ENCODE measurements around the gene PTPRM.

GRCh38 chr18:8231316-8231715 is 664.2 kb downstream of the PTPRM start:
- TF ChIP-seq CTCF (conservative IDR thresholded peaks at IDR 0.05; ENCODE audit: low read depth in 2 of 2) (no peak), POLR2AphosphoS5 (IDR thresholded peaks at IDR 0.05; ENCODE audit: low read depth) (no peak), EZH2 (IDR thresholded peaks at IDR 0.05; ENCODE audit: low read depth, unreplicated experiment) (no peak), JUNB (IDR thresholded peaks at IDR 0.05; ENCODE audit: unreplicated experiment) (no peak), EZH2phosphoT487 (IDR thresholded peaks at IDR 0.05; ENCODE audit: unreplicated experiment) (no peak), REST (IDR thresholded peaks at IDR 0.05; ENCODE audit: unreplicated experiment) (no peak), NANOG (IDR thresholded peaks at IDR 0.05; ENCODE audit: borderline replicate concordance) (no peak), ZNF114 (CRISPR knock-in tag; IDR thresholded peaks at IDR 0.05) (no peak), CREB1 (CRISPR knock-in tag; IDR thresholded peaks at IDR 0.05; ENCODE audit: low read depth) (no peak), ETS1 (IDR thresholded peaks at IDR 0.05) (no peak), STAT1 (IDR thresholded peaks at IDR 0.05; ENCODE audit: unreplicated experiment) (no peak)
